ENCODE data around the gene PRRX1. TPM values are rescaled to one million over a fixed set of nuclear protein-coding genes. Genes with fewer than 3 reads are reported as not detected.

Gene PRRX1
- total RNA-seq, 2 experiments from 2014 or later = not detected

GRCh38 chr1:170765712-170766330 lies 101.9 kb downstream of the PRRX1 start:
- ATAC-seq (no peak), DNase-seq (no peak)
- ChIA-PET CTCF (no interaction called here), POLR2A (no interaction called here)
- no peak overlapping the region for H3K27ac Mint-ChIP-seq
- H3K9me3 Mint-ChIP-seq = no peaks in the 10 kb centered on the region
- no peak overlapping the region for H3K4me3 Mint-ChIP-seq
- H3K36me3 Mint-ChIP-seq (ENCODE audit: low read depth) = no peaks in the 10 kb centered on the region
- intact Hi-C loops (cut with micrococcal nuclease) = no loop called here
- H3K4me1 Mint-ChIP-seq (ENCODE audit: low read depth) = no peaks in the 10 kb centered on the region
- H3K27me3 Mint-ChIP-seq = peaks cover 2% of the 10 kb centered on the region
- TF ChIP-seq CTCF (IDR thresholded peaks at IDR 0.05) = no peak

GRCh38 chr1:170768929-170769328 lies 105.0 kb downstream of the PRRX1 start:
- ATAC-seq = no peak
- Mint-ChIP-seq H3K9me3 (no peaks in the 10 kb centered on the region), H3K27me3 (no peaks in the 10 kb centered on the region), H3K36me3 (ENCODE audit: low read depth) (no peaks in the 10 kb centered on the region), H3K4me3 (no peak overlapping the region), H3K4me1 (ENCODE audit: low read depth) (no peaks in the 10 kb centered on the region), H3K27ac (no peak overlapping the region)
- intact Hi-C loops (cut with micrococcal nuclease) = no loop called here
- CTCF ChIA-PET = no interaction called here
- no peak for DNase-seq
- POLR2A ChIA-PET = no interaction called here
- no peak for TF ChIP-seq CTCF (IDR thresholded peaks at IDR 0.05)

DNA sequence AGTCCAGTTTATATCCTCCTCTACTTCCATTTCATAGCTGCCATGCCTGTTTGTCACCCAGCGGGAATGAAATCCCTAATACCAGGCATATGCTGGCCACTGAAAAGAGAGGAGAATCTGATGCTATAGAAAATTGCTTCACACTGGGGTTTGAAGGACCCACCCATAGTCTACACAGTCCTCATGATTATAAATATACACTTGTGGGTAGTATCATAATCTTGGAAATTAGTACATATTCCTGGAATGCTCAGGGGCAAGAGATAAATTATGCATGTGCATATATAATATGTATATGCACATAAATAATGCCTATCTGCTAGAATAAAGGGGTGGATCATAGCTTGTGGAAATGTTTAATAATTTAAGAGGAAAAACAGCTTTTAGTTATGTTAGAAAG lies 105.8 kb downstream of the PRRX1 start:
- POLR2A ChIA-PET = no interaction called here
- Mint-ChIP-seq H3K27ac (no peak overlapping the region), H3K36me3 (ENCODE audit: low read depth) (no peaks in the 10 kb centered on the region), H3K4me1 (ENCODE audit: low read depth) (no peaks in the 10 kb centered on the region), H3K4me3 (no peak overlapping the region), H3K9me3 (no peaks in the 10 kb centered on the region), H3K27me3 (no peaks in the 10 kb centered on the region)
- TF ChIP-seq CTCF (IDR thresholded peaks at IDR 0.05) = no peak
- CTCF ChIA-PET = no interaction called here
- ATAC-seq = no peak
- intact Hi-C loops (cut with micrococcal nuclease) = no loop called here
- no peak for DNase-seq

DNA sequence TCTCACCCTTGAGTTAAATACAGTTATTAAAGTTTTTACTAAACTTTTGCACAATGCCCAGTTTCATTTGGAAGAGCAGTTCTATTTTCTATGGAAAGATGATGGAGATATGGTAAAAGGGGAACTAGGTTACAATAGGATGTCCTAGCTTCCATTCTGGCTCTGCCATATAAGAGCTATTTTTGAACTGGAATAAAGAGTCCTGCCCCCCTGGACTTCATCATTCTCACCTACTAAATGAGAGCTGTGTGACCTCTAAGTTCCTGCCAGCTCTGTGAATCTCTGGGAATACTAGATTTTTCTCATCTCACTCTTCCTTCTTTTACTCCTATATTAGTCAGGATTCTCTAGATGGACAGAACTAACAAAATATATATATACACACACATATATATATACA lies 106.3 kb downstream of the PRRX1 start:
- Mint-ChIP-seq H3K4me1 (ENCODE audit: low read depth) (no peaks in the 10 kb centered on the region), H3K27ac (no peak overlapping the region), H3K4me3 (no peak overlapping the region), H3K9me3 (no peaks in the 10 kb centered on the region), H3K27me3 (no peaks in the 10 kb centered on the region), H3K36me3 (ENCODE audit: low read depth) (no peaks in the 10 kb centered on the region)
- no peak for DNase-seq
- no peak for ATAC-seq
- intact Hi-C loops (cut with micrococcal nuclease) = no loop called here
- ChIA-PET POLR2A (no interaction called here), CTCF (no interaction called here)
- TF ChIP-seq CTCF (IDR thresholded peaks at IDR 0.05) = no peak

- CTCF ChIA-PET = no interaction called here
- Mint-ChIP-seq H3K36me3 (ENCODE audit: low read depth) (no peaks in the 10 kb centered on the region), H3K27me3 (peaks cover 2% of the 10 kb centered on the region), H3K4me1 (ENCODE audit: low read depth) (no peaks in the 10 kb centered on the region), H3K4me3 (no peak overlapping the region), H3K27ac (no peak overlapping the region), H3K9me3 (no peaks in the 10 kb centered on the region)
- ATAC-seq (no peak), DNase-seq (no peak)
- intact Hi-C loops (cut with micrococcal nuclease) = no loop called here
- POLR2A ChIA-PET = no interaction called here
- no peak for TF ChIP-seq CTCF (IDR thresholded peaks at IDR 0.05)
These were observed 112.3 kb downstream of the PRRX1 start for GRCh38 chr1:170776252-170776651.
